Calu3 (cell line): ENCODE measurements around the gene IL1RL1. TPM values are rescaled to one million over a fixed set of nuclear protein-coding genes. Genes with fewer than 3 reads are reported as not detected.

Source experiments
- BruUV-seq: library from RNA; stranded (reverse); fragments of 400-500 nt; replicated peaks from 2 replicates; lab custom pipeline; 2021; lab: Mats Ljungman, UMichigan
- CTCF ChIA-PET: fragments of 300-600 bp; sonication (Branson Sonifier 250); formaldehyde crosslinking; loops from one replicate; lab custom pipeline; 2022; ENCODE audit warnings: antibody characterized with exemption; lab: Charles Lee
- DNase-seq: peaks from one replicate; pipeline ENCODE4 v3.0.0; 2022
- H3K27ac Mint-ChIP-seq: one replicate; pipeline ENCODE4 v1.8.0; 2022; ENCODE audit warnings: mixed read lengths; ENCODE audit not compliant: unreplicated experiment
- H3K27me3 Mint-ChIP-seq: one replicate; pipeline ENCODE4 v1.8.0; 2022; ENCODE audit warnings: mixed read lengths; ENCODE audit not compliant: unreplicated experiment
- H3K36me3 Mint-ChIP-seq: one replicate; pipeline ENCODE4 v1.8.0; 2022; ENCODE audit warnings: mild to moderate bottlenecking, moderate library complexity, mixed read lengths; ENCODE audit not compliant: insufficient read depth, unreplicated experiment
- H3K4me1 Mint-ChIP-seq: one replicate; pipeline ENCODE4 v1.8.0; 2022; ENCODE audit warnings: mild to moderate bottlenecking, low read depth, mixed read lengths; ENCODE audit not compliant: unreplicated experiment
- H3K4me3 Mint-ChIP-seq: one replicate; pipeline ENCODE4 v1.8.0; 2022; ENCODE audit warnings: mild to moderate bottlenecking, low read depth, moderate library complexity, mixed read lengths; ENCODE audit not compliant: unreplicated experiment
- H3K9me3 Mint-ChIP-seq: one replicate; pipeline ENCODE4 v1.8.0; 2022; ENCODE audit warnings: low read depth, mixed read lengths; ENCODE audit not compliant: unreplicated experiment
- CTCF ChIP-seq: fragments of 200-600 bp; IDR thresholded peaks from one replicate; pipeline ENCODE4 v1.8.0; 2022; ENCODE audit warnings: antibody characterized with exemption; ENCODE audit not compliant: unreplicated experiment
- intact Hi-C: fragments of 100-400 bp; cut with micrococcal nuclease; formaldehyde crosslinking; loops from one replicate; pipeline ENCODE4 v1.10.0; 2022; ENCODE audit not compliant: unreplicated experiment
- total RNA-seq: library from RNA; stranded (reverse); gene quantifications from 2 replicates; pipeline ENCODE4 v1.2.3, GENCODE V29; 2022

Gene IL1RL1
- total RNA-seq, 1 experiment from 2014 or later: not detected

GRCh38 chr2:102340778-102341177 is 29.4 kb downstream of the IL1RL1 start:
- Mint-ChIP-seq H3K4me3 (no peak overlapping the region), H3K4me1 (no peaks in the 10 kb centered on the region), H3K36me3 (no peaks in the 10 kb centered on the region), H3K9me3 (no peaks in the 10 kb centered on the region), H3K27ac (no peak overlapping the region), H3K27me3 (no peaks in the 10 kb centered on the region)
- no peak for DNase-seq
- CTCF ChIA-PET: interaction anchor here (0.5 kb wide), 1 partner anchor 15 kb away, joined by 4 read pairs; no protein-coding TSS in a partner anchor
- no TSS peak for BruUV-seq
- TF ChIP-seq CTCF: no peak
- intact Hi-C loops: no loop called here

DNA sequence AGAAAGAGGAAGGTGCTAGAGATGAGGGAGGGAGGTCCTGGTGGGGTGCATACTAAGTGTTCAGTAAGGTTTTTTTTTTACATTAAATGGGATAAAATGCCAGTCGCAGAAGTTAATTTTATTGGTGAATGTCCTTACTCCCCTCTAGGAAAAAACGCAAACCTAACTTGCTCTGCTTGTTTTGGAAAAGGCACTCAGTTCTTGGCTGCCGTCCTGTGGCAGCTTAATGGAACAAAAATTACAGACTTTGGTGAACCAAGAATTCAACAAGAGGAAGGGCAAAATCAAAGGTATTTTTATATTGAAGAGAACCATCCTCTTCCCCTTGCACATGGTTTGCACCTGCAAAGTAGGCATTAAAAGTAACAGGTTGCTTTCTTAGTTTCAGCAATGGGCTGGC is 31.5 kb downstream of the IL1RL1 start:
- intact Hi-C loops: no loop called here

GRCh38 chr2:102344397-102344796 is 33.0 kb downstream of the IL1RL1 start:
- Mint-ChIP-seq H3K27ac (no peak overlapping the region), H3K27me3 (peaks cover 28% of the 10 kb centered on the region), H3K4me3 (no peak overlapping the region), H3K4me1 (no peaks in the 10 kb centered on the region), H3K9me3 (no peaks in the 10 kb centered on the region), H3K36me3 (no peaks in the 10 kb centered on the region)
- intact Hi-C loops: no loop called here
- no peak for TF ChIP-seq CTCF
- BruUV-seq: no TSS peak
- CTCF ChIA-PET: no interaction called here
- DNase-seq: no peak

More for the DNA sequence above, 31.5 kb downstream of the IL1RL1 start:
- Mint-ChIP-seq H3K36me3 (no peaks in the 10 kb centered on the region), H3K4me3 (no peak overlapping the region), H3K9me3 (no peaks in the 10 kb centered on the region), H3K27me3 (peaks cover 13% of the 10 kb centered on the region), H3K4me1 (no peaks in the 10 kb centered on the region), H3K27ac (no peak overlapping the region)
- no TSS peak for BruUV-seq
- no peak for TF ChIP-seq CTCF
- CTCF ChIA-PET: no interaction called here
- no peak for DNase-seq

GRCh38 chr2:102345329-102345920 is 34.1 kb downstream of the IL1RL1 start:
- BruUV-seq: no TSS peak
- no peak for DNase-seq
- no peak for TF ChIP-seq CTCF
- no peaks in the 10 kb centered on the region for H3K36me3 Mint-ChIP-seq
- no peaks in the 10 kb centered on the region for H3K4me1 Mint-ChIP-seq
- no peak overlapping the region for H3K27ac Mint-ChIP-seq
- H3K4me3 Mint-ChIP-seq: no peak overlapping the region
- CTCF ChIA-PET: no interaction called here
- intact Hi-C loops: no loop called here
- peaks cover 39% of the 10 kb centered on the region for H3K27me3 Mint-ChIP-seq
- no peaks in the 10 kb centered on the region for H3K9me3 Mint-ChIP-seq
